Transverse colon (tissue), 4 donors: ENCODE measurements around the gene PPP6R3. TPM values are rescaled to one million over a fixed set of nuclear protein-coding genes. Genes with fewer than 3 reads are reported as not detected.
A peak's percentile ranks its signal among the peaks of the same experiment; 100 is the strongest.
"Not testable (repeated sequence)": the region's sequence is repeated elsewhere in the genome, so short reads cannot be mapped to it uniquely, and the experiment has no call there.

Experiments
- DNase-seq: peaks from one replicate; pipeline ENCODE4 v3.0.0-alpha.2; 2019
- H3K27ac ChIP-seq, 4 donors: fragments of 200-600 bp; sonication (generic); 2 replicates each; pipeline ENCODE4 v1.5.1; 2016 to 2018; ENCODE audit warnings: inconsistent platforms in 4 of 4
- H3K27me3 ChIP-seq: fragments of 200-600 bp; sonication (generic); 2 replicates; pipeline ENCODE4 v1.5.1; 2017; ENCODE audit warnings: inconsistent platforms
- H3K36me3 ChIP-seq, 4 donors: fragments of 200-600 bp; sonication (generic); 2 replicates each; pipeline ENCODE4 v1.5.1; 2017 to 2019; ENCODE audit warnings: inconsistent platforms in 4 of 4
- H3K4me1 ChIP-seq, 4 donors: fragments of 200-600 bp; sonication (generic); 2 replicates each; pipeline ENCODE4 v1.5.1; 2017 to 2020; ENCODE audit warnings: inconsistent platforms in 4 of 4
- H3K4me3 ChIP-seq, 4 donors: fragments of 200-600 bp; sonication (generic); 1 replicate in 1 of 4; 2 replicates in 3 of 4; pipeline versions ENCODE4 v1.5.1 to v1.6.1; 2017 to 2019; ENCODE audit warnings: inconsistent platforms in 4 of 4
- H3K9me3 ChIP-seq, 2 donors: fragments of 200-600 bp; sonication (generic); 2 replicates each; pipeline ENCODE4 v1.5.1; 2017 to 2019; ENCODE audit warnings: inconsistent platforms in 2 of 2
- EP300 ChIP-seq: sonication (generic); formaldehyde crosslinking; IDR thresholded peaks from one replicate; pipeline ENCODE4 v1.6.1; 2017; ENCODE audit warnings: antibody characterized with exemption, low read depth
- POLR2A ChIP-seq: fragments of 450-650 bp; IDR thresholded peaks from one replicate; pipeline ENCODE4 v1.6.1; 2016; ENCODE audit warnings: antibody characterized with exemption, mild to moderate bottlenecking, moderate library complexity
- POLR2AphosphoS5 ChIP-seq, 3 donors: sonication (generic); formaldehyde crosslinking; IDR thresholded peaks; one replicate each; pipeline ENCODE4 v1.6.1; 2016; ENCODE audit warnings: antibody characterized with exemption in 3 of 3
- WGBS, 2 donors: methylation state at CpG; one replicate each; pipeline ENCODE4 v1.1.5; 2018; ENCODE audit warnings: low coverage in 1 of 2; 5-methylcytosine and 5-hydroxymethylcytosine counted together
- in situ Hi-C, 4 donors: fragments of 200-750 bp; cut with MboI; loops; one replicate each; pipeline versions ENCODE4 v1.15.0 to v1.15.1; 2017; ENCODE audit warnings: low sequenced_read_pairs in 3 of 4, low pct_ligation_motif_present in 1 of 4, low pct_unique_long_range_greater_than_20kb in 1 of 4
- intact Hi-C: fragments of 100-400 bp; cut with DNase I; formaldehyde crosslinking; loops from one replicate; pipeline ENCODE4 v1.15.1; 2023; ENCODE audit warnings: low total_unique reads
- total RNA-seq, 4 donors: library from RNA; depleted of rRNA; stranded (reverse); fragments of >200 nt; gene quantifications; one replicate each; pipeline ENCODE4 v1.1.0, GENCODE V29; 2016
- TF ChIP-seq, protein P1 (sequence below), 5 experiments: fragments of 200-600 bp in 3 of 5; fragments of 450-650 bp in 2 of 5; sonication (generic) in 3 of 5; IDR thresholded peaks; 1 replicate in 2 of 5; 2 replicates in 3 of 5; pipeline ENCODE4 v1.5.1; 2016 to 2017; ENCODE audit warnings: antibody characterized with exemption in 5 of 5, inconsistent platforms in 3 of 5, mild to moderate bottlenecking in 2 of 5, moderate library complexity in 1 of 5

PPP6R3 gene
- total RNA-seq, 4 donors from 2014 or later, result 89.8 to 158 (median 117) TPM

DNA sequence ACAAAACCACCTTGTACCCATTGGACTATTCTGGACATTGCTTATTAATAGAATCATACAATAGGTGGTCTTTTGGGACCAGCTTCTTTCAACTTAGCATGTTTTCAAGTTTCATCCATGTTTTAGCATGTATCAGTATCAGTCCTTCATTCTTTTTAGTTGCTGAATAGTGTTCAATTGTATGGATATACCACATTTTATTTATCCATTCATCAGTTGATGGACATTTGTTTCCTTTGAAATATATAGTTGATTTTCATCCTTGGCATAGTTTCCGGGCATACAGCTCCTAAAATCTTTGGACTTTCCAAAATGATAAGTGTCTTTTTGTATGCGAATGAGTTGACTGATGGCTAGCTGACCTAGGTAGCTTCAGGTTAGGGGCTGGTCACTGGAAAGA, 12.2 kb downstream of the PPP6R3 start:
- H3K36me3 ChIP-seq, result no peaks in the 10 kb centered on the region
- 98 to 100% methylated on average over 1 to 2 of the region's 2 CpGs for WGBS, 2 donors
- no peak overlapping the region for H3K27ac ChIP-seq
- no peaks in the 10 kb centered on the region for H3K9me3 ChIP-seq
- in situ Hi-C loops (no loop called here), intact Hi-C loops (no loop called here)
- no peak overlapping the region for H3K4me3 ChIP-seq
- peaks cover 39 to 75% (median 63%) of the 10 kb centered on the region in 4 donors for H3K4me1 ChIP-seq
- DNase-seq, result no peak
- no peak for TF ChIP-seq POLR2AphosphoS5 (IDR thresholded peaks at IDR 0.05)
- TF ChIP-seq, protein P1, sequence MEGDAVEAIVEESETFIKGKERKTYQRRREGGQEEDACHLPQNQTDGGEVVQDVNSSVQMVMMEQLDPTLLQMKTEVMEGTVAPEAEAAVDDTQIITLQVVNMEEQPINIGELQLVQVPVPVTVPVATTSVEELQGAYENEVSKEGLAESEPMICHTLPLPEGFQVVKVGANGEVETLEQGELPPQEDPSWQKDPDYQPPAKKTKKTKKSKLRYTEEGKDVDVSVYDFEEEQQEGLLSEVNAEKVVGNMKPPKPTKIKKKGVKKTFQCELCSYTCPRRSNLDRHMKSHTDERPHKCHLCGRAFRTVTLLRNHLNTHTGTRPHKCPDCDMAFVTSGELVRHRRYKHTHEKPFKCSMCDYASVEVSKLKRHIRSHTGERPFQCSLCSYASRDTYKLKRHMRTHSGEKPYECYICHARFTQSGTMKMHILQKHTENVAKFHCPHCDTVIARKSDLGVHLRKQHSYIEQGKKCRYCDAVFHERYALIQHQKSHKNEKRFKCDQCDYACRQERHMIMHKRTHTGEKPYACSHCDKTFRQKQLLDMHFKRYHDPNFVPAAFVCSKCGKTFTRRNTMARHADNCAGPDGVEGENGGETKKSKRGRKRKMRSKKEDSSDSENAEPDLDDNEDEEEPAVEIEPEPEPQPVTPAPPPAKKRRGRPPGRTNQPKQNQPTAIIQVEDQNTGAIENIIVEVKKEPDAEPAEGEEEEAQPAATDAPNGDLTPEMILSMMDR (IDR thresholded peaks at IDR 0.05), result no peak
- TF ChIP-seq EP300, result no peak
- no peak for TF ChIP-seq POLR2A
- no peaks in the 10 kb centered on the region for H3K27me3 ChIP-seq

DNA sequence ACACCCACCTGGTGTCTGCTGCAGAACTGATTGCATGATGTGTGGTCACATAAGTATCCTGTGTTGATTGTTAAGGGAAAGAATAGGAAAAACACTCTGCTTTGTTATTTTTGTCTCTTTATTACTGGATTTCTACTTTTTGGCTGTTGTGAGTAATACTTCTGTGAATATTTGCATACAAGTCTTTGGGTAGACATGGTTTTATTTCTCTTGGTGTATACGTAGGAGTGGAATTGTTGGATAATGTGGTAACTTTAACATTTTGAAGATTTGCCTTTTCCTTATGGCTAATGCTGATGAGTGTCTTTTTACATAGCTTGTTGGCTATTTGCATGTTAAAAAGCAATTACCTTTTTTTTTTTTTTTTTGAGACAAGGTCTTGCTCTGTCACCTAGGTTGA, 13.1 kb downstream of the PPP6R3 start:
- intact Hi-C loops, result no loop called here
- DNase-seq, result no peak
- H3K9me3 ChIP-seq, result no peaks in the 10 kb centered on the region
- peaks cover 31 to 66% (median 56%) of the 10 kb centered on the region in 4 donors for H3K4me1 ChIP-seq
- in situ Hi-C loops, result no loop called here
- H3K4me3 ChIP-seq, result no peak overlapping the region
- 67 to 82% methylated on average over 1 of the region's 1 CpG for WGBS, 2 donors
- peak overlapping the region in 1 of 4 donors; percentile 4 for H3K27ac ChIP-seq
- no peaks in the 10 kb centered on the region for H3K27me3 ChIP-seq
- TF ChIP-seq, protein P1 (IDR thresholded peaks at IDR 0.05), result no peak
- no peak for TF ChIP-seq POLR2AphosphoS5 (IDR thresholded peaks at IDR 0.05)
- TF ChIP-seq EP300, result no peak
- no peak for TF ChIP-seq POLR2A
- H3K36me3 ChIP-seq, result no peaks in the 10 kb centered on the region

DNA sequence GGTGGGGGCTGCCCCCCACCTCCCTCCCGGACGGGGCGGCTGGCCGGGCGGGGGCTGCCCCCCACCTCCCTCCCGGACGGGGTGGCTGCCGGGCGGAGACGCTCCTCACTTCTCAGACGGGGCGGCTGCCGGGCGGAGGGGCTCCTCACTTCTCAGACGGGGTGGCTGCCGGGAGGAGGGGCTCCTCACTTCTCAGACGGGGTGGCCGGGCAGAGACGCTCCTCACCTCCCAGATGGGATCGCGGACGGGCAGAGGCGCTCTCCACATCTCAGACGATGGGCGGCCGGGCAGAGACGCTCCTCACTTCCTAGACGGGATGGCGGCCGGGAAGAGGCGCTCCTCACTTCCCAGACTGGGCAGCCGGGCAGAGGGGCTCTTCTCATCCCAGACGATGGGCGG, 15.1 kb downstream of the PPP6R3 start:
- DNase-seq, in situ Hi-C loops, H3K27ac ChIP-seq, H3K27me3 ChIP-seq, H3K4me3 ChIP-seq, intact Hi-C loops, H3K36me3 ChIP-seq, H3K9me3 ChIP-seq: not testable (repeated sequence)
- H3K4me1 ChIP-seq, result peaks cover 12 to 59% (median 47%) of the 10 kb centered on the region in 4 donors
- 100% methylated on average over 1 of the region's 34 CpGs; no CpG with 5 or more reads in 1 of the 2 donors for WGBS, 2 donors

DNA sequence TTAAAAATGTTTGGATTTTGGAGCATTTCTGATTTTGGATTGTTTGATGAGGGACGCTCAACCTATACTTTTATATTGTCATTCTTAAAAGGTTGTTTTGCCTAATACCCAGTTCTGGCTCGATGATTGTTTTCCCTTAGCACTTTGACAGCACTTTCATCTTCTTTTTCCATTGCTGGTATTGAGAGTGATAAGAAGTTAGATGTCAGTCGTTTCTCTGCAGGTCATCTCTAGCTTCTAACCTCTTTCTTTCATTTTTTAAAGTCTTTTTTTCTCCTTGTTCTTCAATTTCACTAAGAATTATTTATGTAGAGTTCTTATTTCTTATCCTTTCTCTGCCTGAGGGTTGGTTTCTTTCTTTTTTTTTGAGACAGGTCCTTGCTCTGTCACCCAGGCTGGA, 18.8 kb downstream of the PPP6R3 start:
- Histone ChIP-seq H3K27ac (no peak overlapping the region), H3K27me3 (no peaks in the 10 kb centered on the region), H3K36me3 (no peaks in the 10 kb centered on the region), H3K4me3 (no peak overlapping the region), H3K9me3 (no peaks in the 10 kb centered on the region), H3K4me1 (peaks cover 7 to 53% (median 36%) of the 10 kb centered on the region in 4 donors)
- in situ Hi-C loops, result no loop called here
- no peak for DNase-seq
- intact Hi-C loops, result no loop called here
- 88 to 89% methylated on average over 2 to 3 of the region's 3 CpGs for WGBS, 2 donors
- TF ChIP-seq POLR2AphosphoS5 (IDR thresholded peaks at IDR 0.05), result no peak
- TF ChIP-seq, protein P1 (IDR thresholded peaks at IDR 0.05), result no peak
- TF ChIP-seq EP300, result no peak
- no peak for TF ChIP-seq POLR2A

DNA sequence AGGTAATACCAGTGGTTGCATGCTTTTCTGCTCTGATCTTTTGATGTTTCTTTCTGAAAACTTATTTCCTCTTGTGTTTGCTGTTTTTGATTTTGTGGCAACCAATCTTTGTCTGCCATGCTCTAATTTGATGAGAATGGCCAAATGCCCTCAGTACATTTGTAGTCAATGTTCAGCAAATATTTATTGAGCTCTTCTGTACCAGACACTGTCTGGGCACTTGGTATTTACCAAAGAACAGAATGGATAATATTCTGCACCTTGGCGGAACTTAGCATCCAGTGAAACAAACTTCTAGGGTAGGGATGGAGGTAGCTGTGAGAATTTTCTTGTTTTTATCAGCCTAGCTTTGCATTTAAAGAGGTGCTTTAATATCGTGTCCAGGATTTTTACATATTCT, 19.6 kb downstream of the PPP6R3 start:
- no peak for DNase-seq
- H3K36me3 ChIP-seq, result no peaks in the 10 kb centered on the region
- peak overlapping the region in 2 of 4 donors; percentile 27 to 36 for H3K27ac ChIP-seq
- in situ Hi-C loops (no loop called here), intact Hi-C loops (no loop called here)
- H3K4me1 ChIP-seq, result peaks cover 6 to 48% (median 33%) of the 10 kb centered on the region in 4 donors
- no peaks in the 10 kb centered on the region for H3K9me3 ChIP-seq
- H3K27me3 ChIP-seq, result no peaks in the 10 kb centered on the region
- 82% methylated on average over 2 of the region's 2 CpGs; no CpG with 5 or more reads in 1 of the 2 donors for WGBS, 2 donors
- no peak for TF ChIP-seq POLR2A
- TF ChIP-seq, protein P1 (IDR thresholded peaks at IDR 0.05), result no peak
- TF ChIP-seq POLR2AphosphoS5 (IDR thresholded peaks at IDR 0.05), result no peak
- TF ChIP-seq EP300, result no peak
- H3K4me3 ChIP-seq, result no peak overlapping the region
